HepG2 (cell line): ENCODE results near the gene OBP2B.

Source experiments
- ELF4 ChIP-seq: sonication (generic); formaldehyde crosslinking; IDR thresholded peaks from 2 replicates; pipeline ENCODE4 v1.5.0; 2020; ENCODE audit warnings: missing genetic modification reagents, mild to moderate bottlenecking, moderate library complexity, borderline replicate concordance
- MIER2 ChIP-seq: IDR thresholded peaks from 2 replicates; pipeline ENCODE4 v1.6.1; 2016; ENCODE audit warnings: missing biosample characterization, missing genetic modification reagents
- NFE2L2 ChIP-seq: fragments of 150-350 bp; IDR thresholded peaks from 2 replicates; pipeline ENCODE4 v1.6.1; 2014; ENCODE audit warnings: low read length
- POLR2A ChIP-seq, 2 experiments: IDR thresholded peaks; 2 replicates each; pipeline ENCODE4 v1.6.1; 2011; ENCODE audit warnings: low read depth in 2 of 2, low read length in 2 of 2, mild to moderate bottlenecking in 1 of 2, moderate library complexity in 1 of 2; ENCODE audit not compliant: insufficient read depth in 1 of 2
- SAFB2 ChIP-seq: sonication (generic); formaldehyde crosslinking; IDR thresholded peaks from 2 replicates; pipeline ENCODE4 v1.5.1; 2020; ENCODE audit warnings: missing genetic modification reagents, low read depth, mild to moderate bottlenecking, borderline replicate concordance
- TCF7 ChIP-seq: sonication (generic); IDR thresholded peaks from 2 replicates; pipeline ENCODE4 v1.6.1; 2016; ENCODE audit warnings: antibody characterized with exemption, low read depth
- TF ChIP-seq, protein P1 (sequence below): sonication (generic); formaldehyde crosslinking; IDR thresholded peaks from 2 replicates; pipeline ENCODE4 v1.5.0; 2020; ENCODE audit warnings: missing genetic modification reagents
- TF ChIP-seq, protein P2 (sequence below): IDR thresholded peaks from 2 replicates; pipeline ENCODE4 v1.6.1; 2012; ENCODE audit warnings: inconsistent platforms
- TF ChIP-seq, protein P3 (sequence below): sonication (generic); formaldehyde crosslinking; IDR thresholded peaks from 2 replicates; pipeline ENCODE4 v1.4.0; 2020; ENCODE audit warnings: mild to moderate bottlenecking, missing genetic modification reagents
- TF ChIP-seq, protein P4 (sequence below): sonication (generic); formaldehyde crosslinking; IDR thresholded peaks from 2 replicates; pipeline ENCODE4 v1.5.0; 2020; ENCODE audit warnings: mild to moderate bottlenecking, missing genetic modification reagents, moderate library complexity

DNA sequence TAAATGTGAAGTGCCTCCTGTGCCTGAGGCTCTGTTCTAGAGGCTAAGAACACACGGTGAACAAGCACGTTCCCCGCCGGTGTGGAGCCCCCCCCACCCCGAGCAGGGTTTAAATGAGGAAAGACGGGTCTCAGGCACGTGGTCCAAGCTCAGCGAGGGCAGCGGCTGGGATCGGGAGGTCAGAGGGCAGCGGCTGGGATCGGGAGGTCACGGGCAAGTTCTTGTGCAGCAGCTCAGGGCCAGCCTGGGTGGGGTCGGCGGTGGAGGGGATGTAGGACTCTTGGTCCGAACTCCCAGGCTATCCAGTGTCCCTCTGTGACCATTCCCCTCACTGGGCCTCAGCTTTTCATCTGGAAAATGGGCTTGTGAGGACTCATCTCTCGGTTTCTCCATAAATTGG, 42.7 kb downstream of the OBP2B start:
- no peak for TF ChIP-seq POLR2A (IDR thresholded peaks at IDR 0.05; ENCODE audit: insufficient read depth in 1 of 2, low read depth in 2 of 2, low read length in 2 of 2)
- TF ChIP-seq TCF7, result no peak
- TF ChIP-seq ELF4, result no peak
- TF ChIP-seq NFE2L2, result no peak
- TF ChIP-seq, protein P1, sequence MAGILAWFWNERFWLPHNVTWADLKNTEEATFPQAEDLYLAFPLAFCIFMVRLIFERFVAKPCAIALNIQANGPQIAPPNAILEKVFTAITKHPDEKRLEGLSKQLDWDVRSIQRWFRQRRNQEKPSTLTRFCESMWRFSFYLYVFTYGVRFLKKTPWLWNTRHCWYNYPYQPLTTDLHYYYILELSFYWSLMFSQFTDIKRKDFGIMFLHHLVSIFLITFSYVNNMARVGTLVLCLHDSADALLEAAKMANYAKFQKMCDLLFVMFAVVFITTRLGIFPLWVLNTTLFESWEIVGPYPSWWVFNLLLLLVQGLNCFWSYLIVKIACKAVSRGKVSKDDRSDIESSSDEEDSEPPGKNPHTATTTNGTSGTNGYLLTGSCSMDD (CRISPR knock-in tag), result no peak
- TF ChIP-seq, protein P2, sequence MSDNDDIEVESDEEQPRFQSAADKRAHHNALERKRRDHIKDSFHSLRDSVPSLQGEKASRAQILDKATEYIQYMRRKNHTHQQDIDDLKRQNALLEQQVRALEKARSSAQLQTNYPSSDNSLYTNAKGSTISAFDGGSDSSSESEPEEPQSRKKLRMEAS, result no peak
- no peak for TF ChIP-seq SAFB2 (CRISPR knock-in tag)
- TF ChIP-seq, protein P3, sequence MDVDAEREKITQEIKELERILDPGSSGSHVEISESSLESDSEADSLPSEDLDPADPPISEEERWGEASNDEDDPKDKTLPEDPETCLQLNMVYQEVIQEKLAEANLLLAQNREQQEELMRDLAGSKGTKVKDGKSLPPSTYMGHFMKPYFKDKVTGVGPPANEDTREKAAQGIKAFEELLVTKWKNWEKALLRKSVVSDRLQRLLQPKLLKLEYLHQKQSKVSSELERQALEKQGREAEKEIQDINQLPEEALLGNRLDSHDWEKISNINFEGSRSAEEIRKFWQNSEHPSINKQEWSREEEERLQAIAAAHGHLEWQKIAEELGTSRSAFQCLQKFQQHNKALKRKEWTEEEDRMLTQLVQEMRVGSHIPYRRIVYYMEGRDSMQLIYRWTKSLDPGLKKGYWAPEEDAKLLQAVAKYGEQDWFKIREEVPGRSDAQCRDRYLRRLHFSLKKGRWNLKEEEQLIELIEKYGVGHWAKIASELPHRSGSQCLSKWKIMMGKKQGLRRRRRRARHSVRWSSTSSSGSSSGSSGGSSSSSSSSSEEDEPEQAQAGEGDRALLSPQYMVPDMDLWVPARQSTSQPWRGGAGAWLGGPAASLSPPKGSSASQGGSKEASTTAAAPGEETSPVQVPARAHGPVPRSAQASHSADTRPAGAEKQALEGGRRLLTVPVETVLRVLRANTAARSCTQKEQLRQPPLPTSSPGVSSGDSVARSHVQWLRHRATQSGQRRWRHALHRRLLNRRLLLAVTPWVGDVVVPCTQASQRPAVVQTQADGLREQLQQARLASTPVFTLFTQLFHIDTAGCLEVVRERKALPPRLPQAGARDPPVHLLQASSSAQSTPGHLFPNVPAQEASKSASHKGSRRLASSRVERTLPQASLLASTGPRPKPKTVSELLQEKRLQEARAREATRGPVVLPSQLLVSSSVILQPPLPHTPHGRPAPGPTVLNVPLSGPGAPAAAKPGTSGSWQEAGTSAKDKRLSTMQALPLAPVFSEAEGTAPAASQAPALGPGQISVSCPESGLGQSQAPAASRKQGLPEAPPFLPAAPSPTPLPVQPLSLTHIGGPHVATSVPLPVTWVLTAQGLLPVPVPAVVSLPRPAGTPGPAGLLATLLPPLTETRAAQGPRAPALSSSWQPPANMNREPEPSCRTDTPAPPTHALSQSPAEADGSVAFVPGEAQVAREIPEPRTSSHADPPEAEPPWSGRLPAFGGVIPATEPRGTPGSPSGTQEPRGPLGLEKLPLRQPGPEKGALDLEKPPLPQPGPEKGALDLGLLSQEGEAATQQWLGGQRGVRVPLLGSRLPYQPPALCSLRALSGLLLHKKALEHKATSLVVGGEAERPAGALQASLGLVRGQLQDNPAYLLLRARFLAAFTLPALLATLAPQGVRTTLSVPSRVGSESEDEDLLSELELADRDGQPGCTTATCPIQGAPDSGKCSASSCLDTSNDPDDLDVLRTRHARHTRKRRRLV, result no peak
- TF ChIP-seq, protein P4, sequence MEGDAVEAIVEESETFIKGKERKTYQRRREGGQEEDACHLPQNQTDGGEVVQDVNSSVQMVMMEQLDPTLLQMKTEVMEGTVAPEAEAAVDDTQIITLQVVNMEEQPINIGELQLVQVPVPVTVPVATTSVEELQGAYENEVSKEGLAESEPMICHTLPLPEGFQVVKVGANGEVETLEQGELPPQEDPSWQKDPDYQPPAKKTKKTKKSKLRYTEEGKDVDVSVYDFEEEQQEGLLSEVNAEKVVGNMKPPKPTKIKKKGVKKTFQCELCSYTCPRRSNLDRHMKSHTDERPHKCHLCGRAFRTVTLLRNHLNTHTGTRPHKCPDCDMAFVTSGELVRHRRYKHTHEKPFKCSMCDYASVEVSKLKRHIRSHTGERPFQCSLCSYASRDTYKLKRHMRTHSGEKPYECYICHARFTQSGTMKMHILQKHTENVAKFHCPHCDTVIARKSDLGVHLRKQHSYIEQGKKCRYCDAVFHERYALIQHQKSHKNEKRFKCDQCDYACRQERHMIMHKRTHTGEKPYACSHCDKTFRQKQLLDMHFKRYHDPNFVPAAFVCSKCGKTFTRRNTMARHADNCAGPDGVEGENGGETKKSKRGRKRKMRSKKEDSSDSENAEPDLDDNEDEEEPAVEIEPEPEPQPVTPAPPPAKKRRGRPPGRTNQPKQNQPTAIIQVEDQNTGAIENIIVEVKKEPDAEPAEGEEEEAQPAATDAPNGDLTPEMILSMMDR, result no peak
- TF ChIP-seq MIER2 (CRISPR knock-in tag), result no peak
